ENCODE results near the gene PHTF1.

Gene PHTF1

GRCh38 chr1:113759333-113760101, at the start of gene PHTF1:
PHTF1 (minus strand) TSS chr1:113759486; CDS start chr1:113758703, 783 bp downstream.
- DNase-seq: peak; percentile 59 to 74

GRCh38 chr1:113808450-113809195, 49.3 kb upstream of the PHTF1 start:
- DNase-seq: no peak

- no peak for DNase-seq
These were observed 46.4 kb upstream of the PHTF1 start for GRCh38 chr1:113805639-113806038.

- no peak for DNase-seq
These were observed 45.9 kb upstream of the PHTF1 start for GRCh38 chr1:113805256-113805531.

DNA sequence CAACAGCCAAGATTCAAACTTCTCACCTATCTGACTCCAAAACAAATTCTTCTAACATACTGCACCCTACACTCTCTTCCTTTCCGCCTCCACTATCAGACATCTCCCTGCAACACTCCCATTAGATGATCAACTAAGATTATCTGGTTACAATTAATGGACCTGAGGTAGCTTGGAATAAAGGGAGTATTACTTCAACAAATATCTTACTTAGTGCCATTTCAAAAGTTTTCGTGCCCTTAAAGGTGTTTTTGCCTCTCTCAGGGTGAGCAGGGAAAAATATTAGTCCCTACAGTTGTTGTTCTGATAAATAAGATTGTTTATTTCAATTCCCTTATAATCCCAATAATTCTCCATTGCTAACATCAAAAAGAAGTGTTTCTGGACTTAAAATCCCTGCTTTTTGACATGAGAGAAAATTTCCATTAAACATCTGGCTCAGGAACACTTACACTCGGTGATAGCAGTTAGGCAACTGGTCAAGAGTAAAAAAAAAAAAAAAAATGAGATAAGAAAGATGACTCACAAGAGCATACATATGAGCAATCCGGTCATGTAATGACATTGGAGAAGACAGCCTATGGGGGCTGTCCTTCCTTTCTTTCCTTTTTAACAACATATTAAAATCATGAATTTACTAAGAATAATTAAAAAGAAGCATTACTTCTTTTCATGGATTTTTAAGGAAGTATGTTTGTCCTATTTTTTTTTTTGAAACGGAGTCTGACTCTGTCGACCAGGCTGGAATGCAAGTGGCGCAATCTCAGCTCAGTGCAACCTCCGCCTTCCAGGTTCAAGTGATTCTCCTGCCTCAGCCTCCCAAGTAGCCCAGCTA, 45.4 kb upstream of the PHTF1 start:
- DNase-seq: peak; percentile 58 to 74

DNA sequence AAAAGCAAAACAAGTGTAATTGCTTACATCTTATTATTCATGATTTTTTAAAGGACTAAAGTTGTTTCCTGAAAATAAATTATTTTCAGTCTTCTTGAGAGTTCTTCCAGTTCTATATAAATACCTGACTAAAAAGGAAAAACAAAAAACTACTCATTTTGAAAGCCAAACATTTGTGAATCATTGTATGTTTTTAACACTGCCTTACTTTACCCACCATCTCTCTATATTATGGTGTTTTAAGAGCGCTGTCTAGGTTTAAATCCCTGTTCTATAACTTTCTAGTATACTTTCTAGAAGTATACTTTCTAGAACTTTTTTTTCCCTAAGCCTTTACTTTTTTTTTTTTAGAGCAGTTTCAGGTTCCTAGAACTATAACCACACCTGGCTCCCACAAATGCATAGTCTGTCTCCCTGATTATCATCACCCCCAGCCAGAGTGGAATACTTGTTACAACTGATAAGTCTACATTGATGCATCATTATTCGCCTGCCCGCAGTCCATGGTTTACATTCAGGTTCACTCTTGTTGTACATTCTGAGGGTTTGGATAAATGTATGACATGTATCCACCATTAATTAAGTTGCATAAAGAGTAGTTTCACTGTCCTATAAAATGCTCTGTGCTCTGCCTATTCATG, 43.2 kb upstream of the PHTF1 start:
- no peak for DNase-seq

- DNase-seq: no peak
These were observed 41.2 kb upstream of the PHTF1 start for GRCh38 chr1:113800487-113800886.

- DNase-seq: no peak
These were observed 38.2 kb upstream of the PHTF1 start for GRCh38 chr1:113797472-113797871.

DNA sequence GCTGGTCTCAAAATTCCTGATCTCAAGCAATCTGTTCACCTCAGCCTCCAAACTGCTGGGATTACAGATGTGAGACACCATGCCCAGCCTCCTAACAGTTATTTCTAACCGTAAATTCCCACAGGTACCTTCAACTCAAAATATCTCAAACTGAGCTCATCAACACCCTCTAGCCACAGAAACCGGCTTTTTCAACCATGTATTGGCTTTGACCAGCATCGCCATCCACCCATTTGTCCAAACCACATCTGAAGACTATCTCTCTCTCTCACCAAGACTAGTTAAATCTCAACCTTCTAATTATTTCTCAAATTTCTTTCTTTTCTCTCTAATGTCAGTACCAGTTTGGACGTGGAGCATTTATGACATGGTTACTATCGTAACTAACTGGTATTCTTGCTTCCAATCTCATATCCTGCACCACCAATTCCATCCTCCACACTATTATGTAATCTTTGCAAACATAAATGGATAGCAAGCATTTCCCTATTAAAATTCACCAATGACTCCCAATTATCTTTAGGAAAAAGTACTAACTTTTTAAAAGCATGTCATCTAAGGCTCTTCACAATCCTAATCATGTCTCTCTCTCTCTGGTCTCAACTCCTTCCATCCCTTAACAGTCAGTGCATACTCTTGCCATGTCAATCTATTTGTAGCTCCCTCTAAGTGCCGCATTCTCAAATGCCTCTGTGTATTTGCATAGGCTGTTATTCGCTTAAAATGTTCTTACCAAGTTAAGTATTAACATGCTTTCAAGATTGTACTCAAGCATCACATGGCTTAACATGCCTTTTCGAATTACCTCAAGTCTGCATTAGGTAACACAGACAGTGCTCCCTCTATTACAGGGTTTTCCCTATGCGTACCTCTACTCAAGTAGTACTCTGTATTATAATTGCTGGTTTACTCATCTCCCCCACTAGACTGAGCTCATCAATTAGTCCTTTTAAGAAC, 34.9 kb upstream of the PHTF1 start:
- no peak for DNase-seq

DNA sequence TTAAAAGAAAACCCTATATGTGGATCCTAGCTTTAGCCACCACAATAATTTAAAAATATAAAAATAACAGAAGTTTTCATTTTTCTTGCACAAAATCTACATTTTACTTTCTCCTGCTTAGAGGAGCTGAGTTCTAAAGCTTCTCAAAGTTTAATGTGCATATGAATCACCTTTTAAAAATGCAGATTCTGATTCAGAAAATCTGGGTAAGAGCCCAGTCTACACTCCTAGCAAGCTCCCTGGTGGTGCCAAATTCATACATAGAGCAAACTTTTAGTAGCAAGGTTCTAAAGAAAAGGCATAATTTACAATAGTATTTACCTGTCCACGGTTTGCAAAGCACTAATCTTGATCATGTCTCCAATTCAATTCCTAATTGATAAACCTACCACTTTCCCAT, 33.7 kb upstream of the PHTF1 start:
- no peak for DNase-seq

DNA sequence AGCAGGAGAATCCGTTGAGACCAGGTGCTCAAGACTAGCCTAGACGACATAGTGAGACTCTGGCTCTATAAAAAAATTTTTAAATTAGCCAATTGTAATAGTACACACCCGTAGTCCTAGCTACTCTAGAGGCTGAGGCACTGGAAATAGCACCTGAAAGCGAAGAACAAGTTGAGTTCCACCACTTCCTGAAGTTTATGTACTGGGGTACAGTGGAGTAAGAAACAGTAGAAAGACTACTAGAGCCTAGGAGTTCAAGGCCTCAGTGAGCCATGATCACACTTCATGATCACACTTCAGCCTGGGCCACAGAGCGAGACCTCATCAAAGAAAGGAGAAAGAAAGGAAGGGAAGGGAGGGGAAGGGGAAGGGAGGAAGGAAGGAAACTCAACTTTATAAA, 33.2 kb upstream of the PHTF1 start:
- DNase-seq: no peak

DNA sequence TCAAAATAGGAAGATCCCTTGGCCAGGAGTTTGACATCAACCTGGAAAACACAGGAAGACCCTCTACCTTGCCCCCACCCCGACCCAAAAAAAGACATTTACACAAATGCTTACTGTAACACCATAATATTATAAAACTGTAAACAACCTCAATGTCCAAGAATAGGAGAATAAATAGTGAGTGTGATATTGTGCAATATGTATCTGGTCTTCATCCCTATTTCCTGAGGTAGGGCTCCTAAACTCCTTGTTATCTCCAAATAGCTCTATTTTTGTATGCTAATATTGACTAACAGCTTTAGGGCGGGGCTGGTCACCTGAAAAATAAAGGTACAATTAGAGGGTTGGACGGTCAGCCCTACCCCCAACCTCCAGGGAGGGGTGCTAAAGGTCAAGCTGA, 29.5 kb upstream of the PHTF1 start:
- DNase-seq: no peak

DNA sequence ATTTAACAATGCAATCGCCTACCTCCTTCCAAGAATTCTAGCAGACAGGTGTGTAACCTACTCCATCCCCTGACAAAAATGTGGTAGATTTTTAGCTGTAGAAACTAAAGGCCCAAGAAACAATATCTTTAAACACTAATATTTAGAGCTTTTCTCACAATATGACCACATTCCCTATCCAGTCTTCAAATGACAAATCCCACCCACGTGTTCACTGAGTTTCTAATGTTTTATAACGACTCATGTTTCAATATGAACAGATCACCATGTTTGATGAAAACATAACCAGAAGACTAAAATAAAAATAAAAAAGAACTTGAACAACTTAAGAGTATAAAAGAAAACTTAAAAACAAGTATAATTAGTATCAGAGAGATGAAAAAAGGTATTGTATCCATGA, 28.4 kb upstream of the PHTF1 start:
- DNase-seq: no peak

DNA sequence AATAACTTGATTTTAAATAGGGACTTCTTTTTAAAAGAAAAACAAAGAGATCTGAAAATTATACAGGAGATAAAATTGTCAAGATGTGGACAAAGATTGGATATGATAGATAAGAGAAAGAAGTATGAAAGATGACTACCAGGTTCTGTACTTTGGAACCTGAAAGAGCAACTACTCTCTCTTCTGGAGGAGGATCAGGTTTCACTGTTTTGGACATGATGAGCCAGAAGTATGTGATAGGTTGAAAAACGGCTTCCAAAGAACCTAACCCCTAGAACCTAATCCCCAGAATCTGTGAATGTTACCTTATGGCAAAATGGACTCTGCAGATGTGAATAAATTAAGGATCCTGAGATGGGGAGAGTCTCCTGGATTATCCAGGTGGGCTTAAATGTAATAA, 26.8 kb upstream of the PHTF1 start:
- DNase-seq: no peak

DNA sequence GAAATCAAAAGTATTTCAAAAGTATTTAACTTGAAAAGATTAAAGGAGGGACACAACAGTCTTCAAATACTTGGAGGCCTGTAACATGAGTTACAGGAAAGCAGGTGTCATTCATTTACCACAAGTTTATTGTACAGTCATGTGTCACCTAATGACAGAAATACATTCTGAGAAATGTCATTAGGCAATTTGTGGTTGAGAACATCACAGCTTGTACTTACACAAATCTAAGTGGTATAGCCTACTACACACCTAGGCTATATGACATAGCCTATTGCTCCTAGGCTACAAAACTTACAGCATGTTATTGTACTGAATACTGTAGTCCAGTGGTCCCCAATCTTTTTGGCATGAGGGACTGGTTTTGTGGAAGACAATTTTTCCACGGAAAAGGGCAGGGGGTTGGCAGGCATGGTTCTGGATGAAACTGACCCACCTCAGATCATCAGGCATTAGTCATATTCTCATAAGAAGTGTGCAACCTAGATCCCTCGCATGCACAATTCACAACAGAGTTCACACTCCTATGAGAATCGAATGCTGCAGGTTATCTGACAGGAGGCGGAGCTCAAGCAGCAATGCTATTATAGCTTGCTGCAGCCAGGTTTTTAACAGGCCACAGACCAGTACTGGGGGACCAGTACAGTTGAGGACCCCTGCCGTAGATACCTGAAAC, 25.0 kb upstream of the PHTF1 start:
- DNase-seq: peak in 1 of 2 donors; percentile 31

DNA sequence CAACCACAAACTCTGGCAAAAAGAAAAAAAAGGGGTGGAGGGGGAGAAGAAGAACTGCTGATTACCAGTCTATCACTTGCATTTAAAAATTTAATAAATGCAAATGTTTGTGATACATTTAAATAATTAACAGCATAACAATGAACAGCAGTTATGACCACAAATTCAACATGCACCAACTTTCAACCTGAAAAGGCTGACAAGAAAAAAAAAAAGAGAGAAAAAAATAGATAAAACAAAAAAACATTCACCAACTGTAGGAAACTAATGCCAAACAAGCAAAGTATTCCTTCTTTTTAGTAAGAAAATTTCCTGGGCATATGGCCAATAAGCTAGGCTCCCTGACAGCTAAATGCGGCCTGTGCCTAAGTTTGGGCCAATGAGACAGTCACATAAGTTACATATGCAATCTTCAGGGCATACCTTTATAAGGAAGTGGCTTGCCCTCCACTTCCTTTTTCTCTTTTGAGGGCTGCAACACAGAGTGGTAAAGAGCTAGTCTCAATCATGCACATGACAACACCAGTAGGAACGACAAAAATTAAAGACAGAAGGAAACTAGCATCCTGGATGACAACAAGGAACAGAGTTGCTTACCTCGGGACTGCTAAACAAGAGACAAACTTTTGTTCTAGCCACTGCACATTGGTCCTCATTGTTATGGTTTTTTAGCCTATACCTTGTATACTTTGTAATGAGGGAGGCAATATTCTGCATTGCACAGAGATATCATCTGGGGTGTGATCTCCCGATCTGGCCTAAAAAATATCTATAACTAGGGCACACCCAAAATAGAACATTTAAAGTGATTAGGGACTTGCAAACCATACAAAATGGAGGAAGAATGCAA, 24.2 kb upstream of the PHTF1 start:
- peak; percentile 66 to 77 for DNase-seq

DNA sequence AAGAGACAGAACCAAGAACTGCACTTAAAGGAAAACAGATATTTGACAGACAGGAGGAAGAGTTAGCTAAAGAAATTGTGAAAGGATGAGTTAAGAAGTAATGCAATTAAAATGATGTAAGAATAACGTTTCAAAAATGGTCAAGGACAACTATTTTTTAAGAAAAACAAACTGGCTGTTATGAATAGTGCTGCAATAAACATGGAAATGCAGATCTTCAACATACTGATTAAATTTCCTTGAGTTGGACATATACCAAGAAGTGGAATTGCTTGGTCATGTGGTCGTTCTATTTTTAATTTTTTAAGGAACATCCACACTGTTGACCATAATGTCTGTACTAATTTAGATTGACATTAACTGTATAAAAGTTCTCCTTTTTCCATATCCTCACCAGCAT, 23.1 kb upstream of the PHTF1 start:
- peak; percentile 24 to 33 for DNase-seq

GRCh38 chr1:113780374-113781146, 21.3 kb upstream of the PHTF1 start:
- DNase-seq: no peak

- no peak for DNase-seq
These were observed 20.3 kb upstream of the PHTF1 start for GRCh38 chr1:113779542-113779941.

- no peak for DNase-seq
These were observed 18.3 kb upstream of the PHTF1 start for GRCh38 chr1:113777561-113777960.
